Effector memory CD4-positive, alpha-beta T cell (primary cell): ENCODE data around the gene MTX2.

ENCODE experiments used
- DNase-seq, 3 donors: peaks; one replicate each; pipeline ENCODE4 v3.0.0-alpha.2; 2020
- H3K27ac ChIP-seq: 2 replicates; pipeline ENCODE4 v1.7.0; 2013; ENCODE audit warnings: mild to moderate bottlenecking, low read length, moderate library complexity; ENCODE audit not compliant: insufficient read depth, poor library complexity, severe bottlenecking
- H3K27me3 ChIP-seq: replicated peaks from 2 replicates; pipeline ENCODE4 v1.7.0; 2013; ENCODE audit warnings: mild to moderate bottlenecking, low read length; ENCODE audit not compliant: insufficient read depth, control insufficient read depth, poor library complexity, severe bottlenecking
- H3K36me3 ChIP-seq: 2 replicates; pipeline ENCODE4 v1.7.0; 2013; ENCODE audit warnings: mild to moderate bottlenecking, low read length, moderate library complexity; ENCODE audit not compliant: control insufficient read depth, insufficient read depth
- H3K4me1 ChIP-seq: 2 replicates; pipeline ENCODE4 v1.7.0; 2013; ENCODE audit warnings: low read length, mild to moderate bottlenecking; ENCODE audit not compliant: control insufficient read depth, insufficient read depth, poor library complexity, severe bottlenecking
- H3K4me3 ChIP-seq: 2 replicates; pipeline ENCODE4 v1.7.0; 2013; ENCODE audit warnings: low read length, low read depth, mild to moderate bottlenecking; ENCODE audit not compliant: insufficient read depth, poor library complexity, severe bottlenecking
- H3K9me3 ChIP-seq: 2 replicates; pipeline ENCODE4 v1.7.0; 2013; ENCODE audit warnings: mild to moderate bottlenecking, low read length, moderate library complexity; ENCODE audit not compliant: control insufficient read depth
- total RNA-seq, 3 donors: gene quantifications; one replicate each; lab custom pipeline; 2026; lab: John Stamatoyannopoulos, UW

The MTX2 gene
- 9.6 to 11.4 (median 9.7) reads per million in 3 donors for total RNA-seq

- Histone ChIP-seq H3K9me3 (no peaks in the 10 kb centered on the region), H3K4me3 (peak within 1 kb of the TSS; percentile 76), H3K36me3 (no peaks in the 10 kb centered on the region), H3K27me3 (no peaks in the 10 kb centered on the region), H3K27ac (peak within 1 kb of the TSS; percentile 55), H3K4me1 (no peaks in the 10 kb centered on the region)
- DNase-seq: peak; percentile 43 to 54 (median 52)
Observed at GRCh38 chr2:176269319-176270099, at the start of gene MTX2. MTX2 (plus strand) TSS chr2:176269442; CDS start chr2:176269630, 188 bp downstream.

GRCh38 chr2:176227874-176228273, 41.4 kb upstream of the MTX2 start:
- Histone ChIP-seq H3K27ac (no peak overlapping the region), H3K27me3 (peaks cover 6% of the 10 kb centered on the region), H3K4me1 (no peaks in the 10 kb centered on the region), H3K36me3 (no peaks in the 10 kb centered on the region), H3K9me3 (no peaks in the 10 kb centered on the region), H3K4me3 (no peak overlapping the region)
- no peak for DNase-seq

GRCh38 chr2:176234156-176234555, 35.1 kb upstream of the MTX2 start:
- H3K27ac ChIP-seq: no peak overlapping the region
- no peaks in the 10 kb centered on the region for H3K36me3 ChIP-seq
- H3K4me1 ChIP-seq: no peaks in the 10 kb centered on the region
- H3K4me3 ChIP-seq: no peak overlapping the region
- no peaks in the 10 kb centered on the region for H3K9me3 ChIP-seq
- H3K27me3 ChIP-seq: peaks cover 6% of the 10 kb centered on the region
- no peak for DNase-seq

GRCh38 chr2:176234940-176235339, 34.3 kb upstream of the MTX2 start:
- Histone ChIP-seq H3K27ac (no peak overlapping the region), H3K4me1 (no peaks in the 10 kb centered on the region), H3K4me3 (no peak overlapping the region), H3K27me3 (peaks cover 9% of the 10 kb centered on the region), H3K9me3 (no peaks in the 10 kb centered on the region), H3K36me3 (no peaks in the 10 kb centered on the region)
- DNase-seq: no peak

GRCh38 chr2:176237456-176237855, 31.8 kb upstream of the MTX2 start:
- DNase-seq: no peak

GRCh38 chr2:176239031-176239430, 30.2 kb upstream of the MTX2 start:
- Histone ChIP-seq H3K27ac (no peak overlapping the region), H3K4me1 (no peaks in the 10 kb centered on the region), H3K4me3 (no peak overlapping the region), H3K9me3 (no peaks in the 10 kb centered on the region), H3K36me3 (no peaks in the 10 kb centered on the region), H3K27me3 (peaks cover 4% of the 10 kb centered on the region)
- DNase-seq: no peak

More at GRCh38 chr2:176237456-176237855, 31.8 kb upstream of the MTX2 start:
- Histone ChIP-seq H3K9me3 (no peaks in the 10 kb centered on the region), H3K27ac (no peak overlapping the region), H3K4me3 (no peak overlapping the region), H3K4me1 (no peaks in the 10 kb centered on the region), H3K27me3 (peaks cover 4% of the 10 kb centered on the region), H3K36me3 (no peaks in the 10 kb centered on the region)

- Histone ChIP-seq H3K36me3 (no peaks in the 10 kb centered on the region), H3K27me3 (peaks cover 8% of the 10 kb centered on the region), H3K4me3 (no peak overlapping the region), H3K27ac (no peak overlapping the region), H3K9me3 (no peaks in the 10 kb centered on the region), H3K4me1 (no peaks in the 10 kb centered on the region)
- no peak for DNase-seq
Observed at GRCh38 chr2:176240301-176240700, 28.9 kb upstream of the MTX2 start.

- H3K27me3 ChIP-seq: peaks cover 8% of the 10 kb centered on the region
- H3K4me3 ChIP-seq: no peak overlapping the region
- H3K27ac ChIP-seq: no peak overlapping the region
- H3K4me1 ChIP-seq: no peaks in the 10 kb centered on the region
- no peaks in the 10 kb centered on the region for H3K36me3 ChIP-seq
- H3K9me3 ChIP-seq: no peaks in the 10 kb centered on the region
- no peak for DNase-seq
Observed at GRCh38 chr2:176242276-176242675, 27.0 kb upstream of the MTX2 start.

- H3K4me3 ChIP-seq: no peak overlapping the region
- H3K27me3 ChIP-seq: peaks cover 4% of the 10 kb centered on the region
Observed at GRCh38 chr2:176246331-176246730, 22.9 kb upstream of the MTX2 start.

GRCh38 chr2:176247859-176248258, 21.4 kb upstream of the MTX2 start:
- Histone ChIP-seq H3K36me3 (no peaks in the 10 kb centered on the region), H3K27me3 (peaks cover 4% of the 10 kb centered on the region), H3K27ac (no peak overlapping the region), H3K9me3 (no peaks in the 10 kb centered on the region), H3K4me1 (no peaks in the 10 kb centered on the region), H3K4me3 (no peak overlapping the region)
- no peak for DNase-seq

More at GRCh38 chr2:176246331-176246730, 22.9 kb upstream of the MTX2 start:
- Histone ChIP-seq H3K9me3 (no peaks in the 10 kb centered on the region), H3K27ac (no peak overlapping the region), H3K4me1 (no peaks in the 10 kb centered on the region), H3K36me3 (no peaks in the 10 kb centered on the region)
- DNase-seq: no peak
